Glomerular visceral epithelial cell (primary cell): ENCODE results near the gene OR9G4.

Source experiments
- DNase-seq: peaks from one replicate; pipeline ENCODE4 v3.0.0-alpha.2; 2016; ENCODE audit errors: extremely low spot score

OR9G4 gene

GRCh38 chr11:56748597-56748996 is at the start of gene OR9G4:
TSS of gene OR9G4 (minus strand) at chr11:56748697. CDS start at chr11:56743766, 4,931 bp downstream.
- DNase-seq: no peak

DNA sequence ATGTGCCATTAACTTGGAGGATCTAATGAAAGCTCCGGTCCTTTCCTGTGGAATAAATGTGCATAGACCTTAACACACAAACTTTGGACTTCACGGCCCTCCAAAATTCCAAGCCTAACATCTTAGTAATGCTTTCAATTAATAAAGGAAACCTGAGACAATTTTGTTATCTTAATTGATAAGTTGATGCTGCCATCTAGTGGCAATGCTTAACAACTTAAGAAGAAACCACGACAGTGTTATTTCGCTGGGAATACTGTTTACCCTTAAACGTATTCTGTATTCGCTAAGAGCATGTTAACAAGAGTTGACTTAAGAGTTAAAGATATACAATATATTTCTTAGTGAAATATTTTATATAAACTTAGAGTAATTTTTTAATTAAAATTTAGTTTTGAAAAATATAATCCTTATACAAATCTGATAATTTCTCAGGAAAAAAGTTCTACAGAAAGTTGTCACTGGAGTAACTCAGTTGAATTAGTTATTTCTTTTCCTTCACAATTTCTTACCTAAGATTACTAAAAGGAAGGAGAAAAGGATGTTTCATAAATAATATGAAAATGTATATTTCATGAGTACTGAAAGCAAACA is 35.0 kb upstream of the OR9G4 start:
- peak; percentile 34 for DNase-seq

DNA sequence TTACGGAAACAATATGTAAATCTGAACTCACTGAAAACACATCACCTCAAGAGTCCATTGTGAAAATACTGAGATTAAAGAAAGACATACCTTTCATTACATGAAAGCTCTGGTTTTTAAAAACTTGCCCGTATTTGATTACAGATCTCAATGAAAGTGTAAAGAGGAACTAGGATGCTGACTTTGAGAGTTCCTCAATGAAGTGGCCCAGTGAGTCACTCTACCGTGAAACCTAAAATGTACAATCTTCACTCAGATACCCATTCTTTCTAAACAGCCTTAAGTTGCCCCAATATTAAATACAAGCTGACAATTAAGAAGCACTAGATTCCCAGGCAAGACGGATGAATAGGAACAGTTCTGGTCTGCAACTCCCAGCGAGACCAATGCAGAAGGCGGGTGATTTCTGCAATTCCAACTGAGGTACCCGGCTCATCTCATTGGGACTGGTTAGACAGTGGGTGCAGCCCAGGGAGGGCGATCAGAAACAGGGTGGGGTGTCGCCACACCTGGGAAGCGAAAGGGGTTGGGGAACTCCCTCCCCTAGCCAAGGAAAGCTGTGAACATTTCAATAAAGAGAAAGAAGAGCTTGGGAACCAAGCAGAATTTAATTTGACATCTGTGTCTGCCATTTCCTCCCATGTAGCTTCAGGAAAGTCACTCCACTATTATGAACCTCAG is 33.8 kb upstream of the OR9G4 start:
- DNase-seq: no peak

- no peak for DNase-seq
Measured at GRCh38 chr11:56776809-56777208, 28.3 kb upstream of the OR9G4 start.

- DNase-seq: no peak
Measured at GRCh38 chr11:56764976-56765375, 16.5 kb upstream of the OR9G4 start.

GRCh38 chr11:56751480-56751879 is 3.0 kb upstream of the OR9G4 start:
- no peak for DNase-seq

DNA sequence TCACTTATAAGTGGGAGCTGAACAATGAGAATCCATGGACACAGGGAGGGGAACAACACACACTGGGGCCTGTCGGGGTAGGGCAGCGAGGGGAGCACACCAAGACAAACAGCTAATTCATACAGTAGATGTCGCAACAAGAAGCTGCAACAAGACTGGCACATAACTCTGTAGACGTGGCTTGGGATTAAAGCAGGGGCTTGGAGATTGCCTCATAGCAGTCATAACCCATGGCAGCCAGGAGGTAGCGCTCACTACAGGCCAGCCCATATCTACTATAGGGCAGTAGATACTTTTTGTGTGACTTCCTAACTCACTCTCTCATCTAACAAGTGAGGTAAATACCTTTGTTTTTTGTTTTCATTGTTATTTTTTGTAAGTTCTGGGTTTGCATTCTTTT is 1.7 kb upstream of the OR9G4 start:
- DNase-seq: no peak

DNA sequence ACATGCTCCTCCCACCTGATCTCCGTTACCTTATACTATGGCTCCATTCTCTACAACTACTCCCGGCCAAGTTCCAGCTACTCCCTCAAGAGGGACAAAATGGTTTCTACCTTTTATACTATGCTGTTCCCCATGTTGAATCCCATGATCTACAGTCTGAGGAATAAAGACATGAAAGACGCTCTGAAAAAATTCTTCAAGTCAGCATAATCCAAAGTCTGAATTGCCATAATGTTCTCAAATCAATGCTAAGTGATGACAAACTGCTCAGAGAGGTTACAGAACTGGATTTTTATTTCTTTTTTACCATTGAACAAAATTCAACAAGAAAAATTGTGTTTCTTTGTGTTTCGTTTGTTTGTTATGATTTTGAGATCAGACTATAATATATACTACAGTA is 7.6 kb downstream of the OR9G4 start:
- DNase-seq: no peak

DNA sequence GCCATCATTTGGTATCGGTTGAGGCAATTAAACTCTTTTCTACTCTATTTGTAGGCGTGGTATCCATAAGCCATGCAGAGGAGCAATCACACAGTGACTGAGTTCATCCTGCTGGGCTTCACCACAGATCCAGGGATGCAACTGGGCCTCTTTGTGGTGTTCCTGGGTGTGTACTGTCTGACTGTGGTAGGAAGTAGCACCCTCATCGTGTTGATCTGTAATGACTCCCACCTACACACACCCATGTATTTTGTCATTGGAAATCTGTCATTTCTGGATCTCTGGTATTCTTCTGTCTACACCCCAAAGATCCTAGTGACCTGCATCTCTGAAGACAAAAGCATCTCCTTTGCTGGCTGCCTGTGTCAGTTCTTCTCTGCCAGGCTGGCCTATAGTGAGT is 8.4 kb downstream of the OR9G4 start:
- DNase-seq: no peak

- no peak for DNase-seq
Measured at GRCh38 chr11:56720513-56720912, 28.0 kb downstream of the OR9G4 start.

- no peak for DNase-seq
Measured at GRCh38 chr11:56716379-56716854, 32.1 kb downstream of the OR9G4 start.

DNA sequence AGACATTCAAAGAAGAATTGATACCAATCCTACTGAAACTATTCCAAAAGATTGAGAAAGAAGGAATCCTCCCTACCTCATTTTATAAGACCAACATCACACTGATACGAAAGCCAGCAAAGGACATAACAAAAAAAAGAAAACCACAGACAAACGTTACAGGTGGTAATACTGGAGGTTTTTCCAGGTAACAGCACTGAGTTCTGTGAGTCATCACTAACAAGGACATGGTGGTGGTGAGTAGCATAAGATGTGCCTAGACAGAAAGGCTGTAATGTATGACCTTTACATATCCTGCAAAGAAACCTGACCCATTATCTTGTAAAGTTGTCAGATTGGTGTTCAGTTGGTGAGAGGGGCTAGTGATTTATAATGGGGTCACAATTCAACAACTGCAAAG is 34.3 kb downstream of the OR9G4 start:
- no peak for DNase-seq

GRCh38 chr11:56706486-56706885 is 42.0 kb downstream of the OR9G4 start:
- DNase-seq: no peak

- no peak for DNase-seq
Measured at GRCh38 chr11:56705784-56706396, 42.6 kb downstream of the OR9G4 start.

DNA sequence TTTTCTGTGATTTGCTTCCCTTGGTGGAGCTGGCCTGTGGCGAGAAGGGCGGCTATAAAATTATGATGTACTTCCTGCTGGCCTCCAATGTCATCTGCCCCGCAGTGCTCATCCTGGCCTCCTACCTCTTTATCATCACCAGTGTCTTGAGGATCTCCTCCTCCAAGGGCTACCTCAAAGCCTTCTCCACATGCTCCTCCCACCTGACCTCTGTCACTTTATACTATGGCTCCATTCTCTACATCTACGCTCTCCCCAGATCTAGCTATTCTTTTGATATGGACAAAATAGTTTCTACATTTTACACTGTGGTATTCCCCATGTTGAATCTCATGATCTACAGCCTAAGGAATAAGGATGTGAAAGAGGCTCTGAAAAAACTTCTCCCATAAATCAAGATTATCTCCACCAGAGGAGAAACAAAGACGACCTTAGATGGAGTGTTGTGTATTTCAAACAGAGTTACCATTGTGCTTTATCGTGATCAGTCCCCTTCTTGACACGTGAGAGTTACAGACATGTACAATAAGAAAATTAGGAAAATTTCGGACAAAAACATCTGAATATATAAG is 47.5 kb downstream of the OR9G4 start:
- no peak for DNase-seq

DNA sequence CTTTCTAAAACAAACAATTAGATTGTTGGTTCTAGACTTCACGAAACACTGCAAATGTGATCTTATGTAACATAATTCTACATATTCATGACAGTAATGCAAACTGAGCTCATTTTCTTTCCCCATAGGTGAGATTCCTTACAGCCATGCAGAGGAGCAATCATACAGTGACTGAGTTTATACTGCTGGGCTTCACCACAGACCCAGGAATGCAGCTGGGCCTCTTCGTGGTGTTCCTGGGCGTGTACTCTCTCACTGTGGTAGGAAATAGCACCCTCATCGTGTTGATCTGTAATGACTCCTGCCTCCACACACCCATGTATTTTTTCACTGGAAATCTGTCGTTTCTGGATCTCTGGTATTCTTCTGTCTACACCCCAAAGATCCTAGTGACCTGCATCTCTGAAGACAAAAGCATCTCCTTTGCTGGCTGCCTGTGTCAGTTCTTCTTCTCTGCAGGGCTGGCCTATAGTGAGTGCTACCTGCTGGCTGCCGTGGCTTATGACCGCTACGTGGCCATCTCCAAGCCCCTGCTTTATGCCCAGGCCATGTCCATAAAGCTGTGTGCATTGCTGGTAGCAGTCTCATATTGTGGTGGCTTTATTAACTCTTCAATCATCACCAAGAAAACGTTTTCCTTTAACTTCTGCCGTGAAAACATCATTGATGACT is 48.1 kb downstream of the OR9G4 start:
- DNase-seq: peak; percentile 28

DNA sequence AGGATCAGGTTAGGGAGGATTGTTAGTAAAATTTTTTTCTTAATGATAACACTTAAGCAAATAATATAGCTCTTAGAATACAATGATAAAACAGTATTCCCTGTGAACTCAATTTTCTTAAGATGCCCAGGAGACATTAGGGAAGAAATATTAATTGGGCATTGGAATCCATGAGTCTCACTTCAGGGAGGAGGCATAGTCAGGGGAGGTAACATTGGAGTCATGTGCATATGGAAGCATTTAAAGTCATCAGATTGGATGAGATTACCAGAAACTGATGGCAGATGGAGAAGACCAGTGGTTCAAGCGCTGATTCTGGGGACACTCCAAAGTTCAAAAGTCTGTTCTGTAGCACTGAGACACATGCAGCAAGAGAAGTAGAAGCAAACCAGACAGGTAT is 49.7 kb downstream of the OR9G4 start, which contains the start of gene OR9G1:
Gene OR9G1, plus strand, starts transcription at position 301 of the 400 bp plus-strand sequence. CDS start 1,293 bp downstream, outside the sequence.
- no peak for DNase-seq

DNA sequence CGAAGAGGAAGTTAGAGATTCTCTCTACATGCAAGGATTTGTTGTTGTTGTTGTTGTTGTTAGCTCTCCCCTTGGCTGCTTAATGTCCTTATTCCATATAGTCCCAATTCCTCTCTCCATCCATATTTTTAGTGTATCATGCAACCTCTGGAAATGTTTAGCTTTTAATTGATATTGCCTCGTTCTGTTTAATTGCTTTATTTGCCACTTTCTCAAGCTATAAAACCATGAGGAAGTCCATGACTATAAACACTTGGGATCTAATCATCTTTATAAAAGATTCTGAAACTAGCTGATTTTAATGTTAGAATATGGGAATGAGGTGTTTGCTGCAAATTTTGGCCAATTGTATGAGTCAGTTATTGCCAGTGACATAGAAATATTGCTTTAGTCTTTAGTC is 55.1 kb downstream of the OR9G4 start:
- DNase-seq: no peak
